Thyroid gland (tissue), 4 donors: Measurements from ENCODE around the gene SOX10.

Experiments used
- CTCF ChIP-seq, 6 experiments: fragments of 200-600 bp in 3 of 6; fragments of 450-650 bp in 3 of 6; sonication (generic) in 3 of 6; IDR thresholded peaks; one replicate each; pipeline ENCODE4 v1.5.1; 2016 to 2019; ENCODE audit warnings: antibody characterized with exemption in 6 of 6, mild to moderate bottlenecking in 2 of 6, inconsistent platforms in 1 of 6, moderate library complexity in 1 of 6
- POLR2A ChIP-seq, 2 donors: fragments of 450-650 bp; IDR thresholded peaks; one replicate each; pipeline ENCODE4 v1.6.1; 2017; ENCODE audit warnings: antibody characterized with exemption in 2 of 2, mild to moderate bottlenecking in 2 of 2, moderate library complexity in 1 of 2

DNA sequence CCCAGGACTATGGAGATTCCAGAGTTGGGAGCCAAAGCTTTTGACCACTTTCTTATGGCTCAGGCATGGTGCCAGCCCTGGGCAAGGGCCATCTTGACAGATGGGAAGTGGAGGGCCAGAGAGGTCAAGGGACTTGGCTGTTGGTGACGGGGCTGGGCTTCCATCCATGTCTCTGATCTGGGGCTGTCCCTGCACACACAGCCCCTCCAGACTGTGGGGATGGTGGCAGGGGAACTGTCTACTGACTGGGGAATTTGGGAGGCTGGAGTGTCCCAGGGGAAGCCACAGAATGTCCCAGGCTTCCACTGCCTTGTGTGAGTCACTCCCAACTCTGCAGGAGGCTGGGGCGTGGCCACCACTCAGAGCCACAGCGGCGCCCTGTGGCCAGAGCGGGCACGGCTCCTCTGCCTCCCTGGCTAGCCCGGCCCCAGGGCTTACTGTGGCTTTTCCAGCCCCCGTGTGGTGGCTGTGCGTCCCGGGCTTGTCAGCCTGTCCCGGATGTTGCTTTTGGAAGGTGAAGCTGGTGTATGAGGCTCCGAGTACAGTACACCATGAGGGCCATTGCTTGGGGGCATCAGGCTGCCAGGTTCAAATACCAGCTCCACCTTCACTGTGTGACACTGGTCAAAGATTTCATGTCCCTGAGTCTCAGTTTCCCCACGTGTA lies 50.5 kb downstream of the SOX10 start:
- TF ChIP-seq CTCF (IDR thresholded peaks at IDR 0.05): peak; percentile 84 to 99 (median 96)
- TF ChIP-seq POLR2A (IDR thresholded peaks at IDR 0.05): no peak
